ENCODE data around the gene SMR3B. TPM values are rescaled to one million over a fixed set of nuclear protein-coding genes. Genes with fewer than 3 reads are reported as not detected.

SMR3B gene
- total and polyA plus RNA-seq, 4 donors, result not detected

- H3K4me1 ChIP-seq (ENCODE audit: control insufficient read depth in 5 of 5, insufficient read depth in 5 of 5, low read length in 5 of 5), result no peaks in the 10 kb centered on the region
- no peaks in the 10 kb centered on the region for H3K9me3 ChIP-seq (ENCODE audit: control insufficient read depth in 4 of 4, insufficient read depth in 3 of 4, low read length in 3 of 4)
- H3K4me3 ChIP-seq, result no peak within 1 kb of the TSS
- no peak for DNase-seq
- TF ChIP-seq CTCF (IDR thresholded peaks at IDR 0.05; ENCODE audit: control extremely low read depth, extremely low read depth), result no peak
- H3K27me3 ChIP-seq (ENCODE audit: control insufficient read depth in 3 of 3, insufficient read depth in 3 of 3, low read length in 2 of 3), result no peaks in the 10 kb centered on the region
- H3K27ac ChIP-seq (ENCODE audit: low read depth in 1 of 2, low read length in 1 of 2), result no peak within 1 kb of the TSS
- H3K36me3 ChIP-seq (ENCODE audit: control insufficient read depth in 4 of 4, insufficient read depth in 4 of 4, low read length in 4 of 4), result no peaks in the 10 kb centered on the region
- no peak for ATAC-seq (ENCODE audit: insufficient read depth, low FRiP score)
- H3K9ac ChIP-seq (ENCODE audit: insufficient read depth in 1 of 2, low read length in 2 of 2), result no peak within 1 kb of the TSS
These were observed 14.6 kb downstream of the SMR3B start, which contains the start of gene OPRPN for GRCh38 chr4:70397580-70397979. TSS of gene OPRPN (plus strand) at chr4:70397940. CDS start at chr4:70399286, 1,346 bp downstream.

- no peak for DNase-seq
- no peak overlapping the region for H3K9ac ChIP-seq (ENCODE audit: insufficient read depth in 1 of 2, low read length in 2 of 2)
- H3K27me3 ChIP-seq (ENCODE audit: control insufficient read depth in 3 of 3, insufficient read depth in 3 of 3, low read length in 2 of 3), result no peaks in the 10 kb centered on the region
- no peaks in the 10 kb centered on the region for H3K36me3 ChIP-seq (ENCODE audit: control insufficient read depth in 4 of 4, insufficient read depth in 4 of 4, low read length in 4 of 4)
- no peaks in the 10 kb centered on the region for H3K4me1 ChIP-seq (ENCODE audit: control insufficient read depth in 5 of 5, insufficient read depth in 5 of 5, low read length in 5 of 5)
- H3K4me3 ChIP-seq, result no peak overlapping the region
- TF ChIP-seq CTCF (IDR thresholded peaks at IDR 0.05; ENCODE audit: control extremely low read depth, extremely low read depth), result no peak
- no peak overlapping the region for H3K27ac ChIP-seq (ENCODE audit: low read depth in 1 of 2, low read length in 1 of 2)
- H3K9me3 ChIP-seq (ENCODE audit: control insufficient read depth in 4 of 4, insufficient read depth in 3 of 4, low read length in 3 of 4), result no peaks in the 10 kb centered on the region
- 93 to 96% methylated on average over 1 of the region's 1 CpG for WGBS, 2 donors
- ATAC-seq (ENCODE audit: insufficient read depth, low FRiP score), result no peak
These were observed 16.4 kb downstream of the SMR3B start for GRCh38 chr4:70399319-70399718.

GRCh38 chr4:70402762-70403161 lies 19.8 kb downstream of the SMR3B start:
- H3K9me3 ChIP-seq (ENCODE audit: control insufficient read depth in 4 of 4, insufficient read depth in 3 of 4, low read length in 3 of 4), result peaks cover 0 to under 1% (median 0%) of the 10 kb centered on the region in 4 donors
- H3K4me3 ChIP-seq, result no peak overlapping the region
- H3K4me1 ChIP-seq (ENCODE audit: control insufficient read depth in 5 of 5, insufficient read depth in 5 of 5, low read length in 5 of 5), result no peaks in the 10 kb centered on the region
- 73 to 86% methylated on average over 1 of the region's 1 CpG for WGBS, 2 donors
- no peak for TF ChIP-seq CTCF (IDR thresholded peaks at IDR 0.05; ENCODE audit: control extremely low read depth, extremely low read depth)
- no peak overlapping the region for H3K9ac ChIP-seq (ENCODE audit: insufficient read depth in 1 of 2, low read length in 2 of 2)
- DNase-seq (no peak), ATAC-seq (ENCODE audit: insufficient read depth, low FRiP score) (no peak)
- H3K36me3 ChIP-seq (ENCODE audit: control insufficient read depth in 4 of 4, insufficient read depth in 4 of 4, low read length in 4 of 4), result no peaks in the 10 kb centered on the region
- no peak overlapping the region for H3K27ac ChIP-seq (ENCODE audit: low read depth in 1 of 2, low read length in 1 of 2)
- H3K27me3 ChIP-seq (ENCODE audit: control insufficient read depth in 3 of 3, insufficient read depth in 3 of 3, low read length in 2 of 3), result no peaks in the 10 kb centered on the region

GRCh38 chr4:70405765-70406164 lies 22.8 kb downstream of the SMR3B start:
- no peak overlapping the region for H3K4me3 ChIP-seq
- TF ChIP-seq CTCF (IDR thresholded peaks at IDR 0.05; ENCODE audit: control extremely low read depth, extremely low read depth), result no peak
- H3K4me1 ChIP-seq (ENCODE audit: control insufficient read depth in 5 of 5, insufficient read depth in 5 of 5, low read length in 5 of 5), result no peaks in the 10 kb centered on the region
- H3K9me3 ChIP-seq (ENCODE audit: control insufficient read depth in 4 of 4, insufficient read depth in 3 of 4, low read length in 3 of 4), result peaks cover 0 to 4% (median 0%) of the 10 kb centered on the region in 4 donors
- H3K36me3 ChIP-seq (ENCODE audit: control insufficient read depth in 4 of 4, insufficient read depth in 4 of 4, low read length in 4 of 4), result no peaks in the 10 kb centered on the region
- H3K27me3 ChIP-seq (ENCODE audit: control insufficient read depth in 3 of 3, insufficient read depth in 3 of 3, low read length in 2 of 3), result no peaks in the 10 kb centered on the region
- DNase-seq (no peak), ATAC-seq (ENCODE audit: insufficient read depth, low FRiP score) (no peak)
- H3K9ac ChIP-seq (ENCODE audit: insufficient read depth in 1 of 2, low read length in 2 of 2), result no peak overlapping the region
- H3K27ac ChIP-seq (ENCODE audit: low read depth in 1 of 2, low read length in 1 of 2), result no peak overlapping the region
- WGBS, 2 donors, result 74 to 76% methylated on average over 6 of the region's 6 CpGs
